Aorta (tissue), 5 donors: ENCODE results near the gene PAQR4. TPM values are rescaled to one million over a fixed set of nuclear protein-coding genes. Genes with fewer than 3 reads are reported as not detected.
"Not testable (repeated sequence)": the region's sequence is repeated elsewhere in the genome, so short reads cannot be mapped to it uniquely, and the experiment has no call there.

ENCODE experiments used
- ATAC-seq: fragments of 200-7000 bp; cut with Tn5 transposase; one replicate; pipeline ENCODE4 v1.9.1; 2022; ENCODE audit warnings: moderate library complexity; ENCODE audit not compliant: low FRiP score
- DNase-seq, 2 donors: peaks; one replicate each; pipeline ENCODE4 v3.0.0-alpha.2; 2020
- H3K27ac ChIP-seq, 2 donors: one replicate each; pipeline ENCODE4 v1.5.1; 2013; ENCODE audit warnings: low read length in 2 of 2, mild to moderate bottlenecking in 2 of 2, moderate library complexity in 2 of 2, control low read depth in 1 of 2, inconsistent platforms in 1 of 2, low read depth in 1 of 2
- H3K27me3 ChIP-seq, 2 donors: one replicate each; pipeline ENCODE4 v1.6.1; 2013; ENCODE audit warnings: control low read depth in 1 of 2, low read length in 1 of 2, mild to moderate bottlenecking in 1 of 2, moderate library complexity in 1 of 2; ENCODE audit not compliant: insufficient read depth in 2 of 2, control insufficient read depth in 1 of 2
- H3K36me3 ChIP-seq, 2 donors: one replicate each; pipeline ENCODE4 v1.6.1; 2013; ENCODE audit warnings: control low read depth in 1 of 2, low read length in 1 of 2, mild to moderate bottlenecking in 1 of 2; ENCODE audit not compliant: insufficient read depth in 2 of 2, control insufficient read depth in 1 of 2
- H3K4me1 ChIP-seq, 2 donors: one replicate each; pipeline ENCODE4 v1.6.1; 2013; ENCODE audit warnings: low read length in 2 of 2, control low read depth in 1 of 2, mild to moderate bottlenecking in 1 of 2, moderate library complexity in 1 of 2; ENCODE audit not compliant: insufficient read depth in 2 of 2, control insufficient read depth in 1 of 2
- H3K4me3 ChIP-seq, 2 donors: one replicate each; pipeline ENCODE4 v1.5.1; 2013; ENCODE audit warnings: low read length in 2 of 2, control low read depth in 1 of 2, mild to moderate bottlenecking in 1 of 2
- H3K9me3 ChIP-seq: one replicate; pipeline ENCODE4 v1.6.1; 2013; ENCODE audit warnings: mild to moderate bottlenecking, low read length; ENCODE audit not compliant: control insufficient read depth
- WGBS, 2 donors: extraction: QIAGEN DNeasy Blood & Tissue Kit; methylation state at CpG; one replicate each; pipeline ENCODE4 v1.1.7; 2013; 5-methylcytosine and 5-hydroxymethylcytosine counted together
- intact Hi-C, 2 donors: fragments of 100-400 bp; cut with DNase I; formaldehyde crosslinking; loops; one replicate each; pipeline versions ENCODE4 v1.14.2 to v1.15.0; 2022
- polyA plus RNA-seq, 2 donors: library from polyadenylated mRNA; stranded (reverse); fragments of 200-250 nt; gene quantifications; one replicate each; pipeline ENCODE4 v1.2.3, GENCODE V29; 2013
- total RNA-seq, 2 donors: library from RNA; stranded (reverse); fragmentation: NEBNext Ultra II Directional; extraction: Animal tissue kit (Norgen Biotek cat#: 25700); gene quantifications; one replicate each; pipeline ENCODE4 v1.2.1, GENCODE V29; 2021
- donor health status: healthy with polysubstance abuse.
- donor health status: Bipolar disorder and iron deficiency.
- donor health status: DM: no; HTN: no; CAD: no.
- donor health status: DM: no; HTN: no; CAD: no.
- donor health status: DM: yes; HTN: yes; CAD: no.

PAQR4 gene
- total and polyA plus RNA-seq, 4 donors, result 1.5 to 5.7 (median 3.3) TPM

DNA sequence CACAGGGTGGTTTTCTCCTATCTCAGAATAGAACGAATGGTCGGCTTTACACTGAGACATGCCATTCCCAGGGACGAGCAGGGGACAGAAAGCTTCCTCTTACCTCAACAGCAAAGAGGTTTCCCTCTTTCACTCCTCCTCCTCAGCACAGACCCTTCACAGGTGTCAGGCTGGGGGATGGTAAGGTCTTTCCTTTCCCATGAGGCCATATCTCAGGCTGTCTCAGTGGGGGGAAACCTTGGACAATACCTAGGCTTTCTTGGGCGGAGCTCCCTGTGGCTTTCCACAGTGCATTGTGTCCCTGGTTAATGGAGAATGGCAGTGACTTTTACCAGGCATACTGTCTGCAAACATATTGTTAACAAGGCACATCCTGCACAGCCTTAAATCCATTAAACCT, 41.0 kb upstream of the PAQR4 start:
- H3K9me3 ChIP-seq, H3K36me3 ChIP-seq, intact Hi-C loops, H3K27me3 ChIP-seq, H3K4me3 ChIP-seq, H3K27ac ChIP-seq, DNase-seq, ATAC-seq, H3K4me1 ChIP-seq: not testable (repeated sequence)
- 82 to 88% methylated on average over 4 of the region's 4 CpGs for WGBS, 2 donors

DNA sequence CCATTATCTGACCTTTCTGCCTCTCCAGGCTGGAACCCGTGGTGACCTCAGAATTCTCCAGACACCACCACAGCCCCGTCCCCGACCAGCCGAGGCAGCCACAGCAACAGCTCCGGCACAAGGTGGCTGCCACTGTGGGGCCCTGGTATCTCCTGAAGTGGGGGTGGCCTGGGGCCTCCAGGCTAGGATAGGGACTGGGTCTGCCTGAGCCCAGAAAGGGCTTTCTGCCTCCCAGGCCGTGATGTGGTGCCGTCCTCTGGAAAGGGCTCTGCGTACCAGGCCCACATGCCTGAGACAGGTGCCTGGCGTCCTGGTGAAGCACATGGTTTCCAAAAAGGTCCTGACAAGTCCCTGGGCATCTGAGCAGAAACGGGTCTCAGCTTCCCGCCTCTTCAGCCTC, 40.4 kb upstream of the PAQR4 start:
- DNase-seq, result no peak
- Histone ChIP-seq H3K4me1 (no peaks in the 10 kb centered on the region), H3K4me3 (no peak overlapping the region), H3K27ac (no peak overlapping the region), H3K9me3 (no peaks in the 10 kb centered on the region), H3K36me3 (peaks cover 0 to 4% of the 10 kb centered on the region in 2 donors), H3K27me3 (no peaks in the 10 kb centered on the region)
- no peak for ATAC-seq
- intact Hi-C loops, result no loop called here
- 86 to 87% methylated on average over 11 of the region's 11 CpGs for WGBS, 2 donors

DNA sequence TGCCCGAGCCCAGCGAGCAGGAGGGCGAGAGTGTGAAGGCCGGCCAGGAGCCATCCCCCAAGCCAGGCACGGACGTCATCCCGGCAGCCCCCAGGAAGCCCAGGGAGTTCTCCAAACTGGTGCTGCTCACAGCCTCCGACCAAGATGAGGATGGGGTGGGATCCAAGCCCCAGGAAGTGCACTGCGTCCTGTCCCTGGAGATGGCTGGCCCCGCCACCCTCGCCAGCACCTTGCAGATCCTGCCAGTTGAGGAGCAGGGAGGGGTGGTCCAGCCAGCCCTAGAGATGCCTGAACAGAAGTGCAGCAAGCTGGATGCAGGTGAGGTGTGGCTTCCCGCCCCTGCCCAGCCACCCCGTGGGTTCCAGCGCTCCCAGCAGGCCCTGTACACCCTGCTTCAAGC, 39.5 kb upstream of the PAQR4 start:
- WGBS, 2 donors, result 85 to 91% methylated on average over 14 of the region's 14 CpGs
- DNase-seq, result no peak
- no peak overlapping the region for H3K4me3 ChIP-seq
- no peaks in the 10 kb centered on the region for H3K27me3 ChIP-seq
- no peak overlapping the region for H3K27ac ChIP-seq
- no peaks in the 10 kb centered on the region for H3K9me3 ChIP-seq
- no peak for ATAC-seq
- H3K4me1 ChIP-seq, result no peaks in the 10 kb centered on the region
- intact Hi-C loops, result no loop called here
- H3K36me3 ChIP-seq, result peaks cover 0 to 4% of the 10 kb centered on the region in 2 donors

DNA sequence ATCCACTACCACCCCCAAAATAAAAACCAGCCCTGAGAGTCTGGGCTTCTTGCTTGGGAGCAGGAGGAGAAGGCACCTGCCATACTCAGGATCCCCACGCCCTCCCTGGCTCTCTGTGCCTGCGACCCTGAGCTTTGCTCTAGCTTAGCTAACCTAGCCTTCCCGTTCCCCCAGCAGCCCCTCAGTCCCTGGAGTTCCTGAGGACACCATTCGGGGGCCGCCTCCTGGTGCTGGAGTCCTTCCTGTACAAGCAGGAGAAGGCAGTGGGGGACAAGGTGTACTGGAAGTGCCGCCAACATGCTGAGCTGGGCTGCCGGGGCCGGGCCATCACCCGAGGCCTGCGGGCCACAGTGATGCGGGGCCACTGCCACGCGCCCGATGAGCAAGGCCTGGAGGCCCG, 38.9 kb upstream of the PAQR4 start:
- H3K27me3 ChIP-seq, result no peaks in the 10 kb centered on the region
- intact Hi-C loops, result no loop called here
- H3K4me1 ChIP-seq, result no peaks in the 10 kb centered on the region
- DNase-seq (no peak), ATAC-seq (no peak)
- H3K27ac ChIP-seq, result no peak overlapping the region
- no peaks in the 10 kb centered on the region for H3K9me3 ChIP-seq
- H3K4me3 ChIP-seq, result no peak overlapping the region
- peaks cover 0 to 4% of the 10 kb centered on the region in 2 donors for H3K36me3 ChIP-seq
- 91 to 93% methylated on average over 15 of the region's 15 CpGs for WGBS, 2 donors

DNA sequence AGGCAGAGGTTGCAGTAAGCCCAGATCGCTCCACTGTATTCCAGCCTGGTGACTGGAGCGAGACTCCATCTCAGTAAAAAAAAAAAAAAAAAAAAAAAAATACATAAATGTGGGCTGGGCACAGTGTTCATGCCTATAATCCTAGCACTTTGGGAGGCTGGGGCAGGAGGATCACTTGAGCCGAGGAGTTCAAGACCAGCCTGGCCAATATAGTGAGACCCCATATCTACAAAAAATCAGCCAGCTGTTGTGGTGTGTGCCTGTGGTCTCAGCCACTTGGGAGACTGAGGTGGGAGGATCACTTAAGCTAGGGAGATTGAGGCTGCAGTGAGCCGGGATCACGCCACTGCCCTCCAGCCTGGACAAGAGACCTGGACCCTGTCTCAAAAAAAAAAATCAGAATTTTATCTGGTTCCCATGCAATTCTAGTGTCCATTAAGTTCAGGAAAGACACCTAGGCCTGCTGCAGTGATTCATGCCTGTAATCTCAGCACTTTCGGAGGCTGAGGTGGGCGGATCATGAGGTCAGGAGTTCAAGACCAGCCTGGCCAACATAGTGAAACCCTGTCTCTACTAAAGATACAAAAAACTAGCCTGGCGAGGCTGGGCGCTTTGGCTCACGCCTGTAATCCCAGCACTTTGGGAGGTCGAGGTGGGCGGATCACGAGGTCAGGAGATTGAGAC, 37.8 kb upstream of the PAQR4 start:
- H3K27ac ChIP-seq, DNase-seq, H3K27me3 ChIP-seq, H3K4me1 ChIP-seq, H3K36me3 ChIP-seq, intact Hi-C loops, ATAC-seq, H3K9me3 ChIP-seq, H3K4me3 ChIP-seq: not testable (repeated sequence)
- 91 to 92% methylated on average over 13 of the region's 13 CpGs for WGBS, 2 donors

DNA sequence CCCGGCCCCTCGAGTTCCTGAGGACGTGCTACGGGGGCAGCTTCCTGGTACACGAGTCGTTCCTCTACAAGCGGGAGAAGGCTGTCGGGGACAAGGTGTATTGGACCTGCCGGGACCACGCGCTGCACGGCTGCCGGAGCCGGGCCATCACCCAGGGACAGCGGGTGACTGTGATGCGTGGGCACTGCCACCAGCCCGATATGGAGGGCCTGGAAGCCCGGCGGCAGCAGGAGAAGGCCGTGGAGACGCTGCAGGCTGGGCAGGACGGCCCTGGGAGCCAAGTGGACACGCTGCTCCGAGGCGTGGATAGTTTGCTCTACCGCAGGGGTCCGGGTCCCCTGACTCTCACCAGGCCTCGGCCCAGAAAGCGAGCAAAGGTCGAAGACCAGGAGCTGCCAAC, 36.0 kb upstream of the PAQR4 start:
- WGBS, 2 donors, result 92% methylated on average over 29 to 30 of the region's 30 CpGs
- H3K9me3 ChIP-seq, result no peaks in the 10 kb centered on the region
- no peaks in the 10 kb centered on the region for H3K27me3 ChIP-seq
- ATAC-seq (no peak), DNase-seq (no peak)
- no peaks in the 10 kb centered on the region for H3K4me1 ChIP-seq
- H3K36me3 ChIP-seq, result peaks cover 3 to 7% of the 10 kb centered on the region in 2 donors
- no peak overlapping the region for H3K27ac ChIP-seq
- intact Hi-C loops, result no loop called here
- H3K4me3 ChIP-seq, result no peak overlapping the region

DNA sequence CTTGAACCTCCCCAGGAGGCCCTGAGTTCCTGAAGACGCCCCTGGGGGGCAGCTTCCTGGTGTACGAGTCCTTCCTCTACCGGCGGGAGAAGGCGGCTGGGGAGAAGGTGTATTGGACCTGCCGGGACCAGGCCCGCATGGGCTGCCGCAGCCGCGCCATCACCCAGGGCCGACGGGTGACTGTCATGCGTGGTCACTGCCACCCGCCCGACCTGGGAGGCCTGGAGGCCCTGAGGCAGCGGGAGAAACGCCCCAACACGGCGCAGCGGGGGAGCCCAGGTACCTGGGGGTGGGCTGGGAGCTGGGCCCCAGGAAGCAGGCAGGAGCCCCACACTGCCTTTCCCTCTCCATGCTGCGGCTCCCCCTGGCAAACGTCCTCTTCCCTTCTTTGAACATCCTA, 35.4 kb upstream of the PAQR4 start:
- no peaks in the 10 kb centered on the region for H3K27me3 ChIP-seq
- no peak overlapping the region for H3K4me3 ChIP-seq
- no peak for DNase-seq
- peaks cover 3 to 9% of the 10 kb centered on the region in 2 donors for H3K36me3 ChIP-seq
- no peaks in the 10 kb centered on the region for H3K4me1 ChIP-seq
- intact Hi-C loops, result no loop called here
- H3K9me3 ChIP-seq, result no peaks in the 10 kb centered on the region
- WGBS, 2 donors, result 88 to 92% methylated on average over 19 to 22 of the region's 22 CpGs
- no peak for ATAC-seq
- H3K27ac ChIP-seq, result no peak overlapping the region

DNA sequence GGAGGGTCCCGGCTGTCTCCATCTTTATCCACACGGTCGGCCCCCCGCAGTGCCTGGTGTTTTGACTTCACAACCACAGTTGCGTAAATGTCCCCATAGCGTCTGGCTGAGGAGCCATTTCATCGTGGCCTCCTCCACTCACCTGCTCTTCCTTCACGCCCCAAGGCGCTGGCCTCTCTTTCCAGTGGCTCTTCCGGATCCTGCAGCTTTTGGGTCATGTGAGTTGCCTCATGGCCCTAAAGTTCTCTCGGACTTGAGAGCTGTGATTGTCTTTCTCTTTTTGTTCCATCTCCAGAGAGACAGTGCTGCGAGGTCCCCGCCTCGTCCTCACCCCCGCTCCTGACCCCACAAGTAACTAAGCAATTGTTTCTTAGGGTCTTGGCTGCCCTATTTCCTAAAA, 34.7 kb upstream of the PAQR4 start:
- H3K27ac ChIP-seq, result no peak overlapping the region
- H3K4me1 ChIP-seq, result no peaks in the 10 kb centered on the region
- H3K4me3 ChIP-seq, result no peak overlapping the region
- whole genome bisulfite sequencing, 2 donors, result 82 to 88% methylated on average over 15 of the region's 15 CpGs
- no peaks in the 10 kb centered on the region for H3K27me3 ChIP-seq
- DNase-seq (no peak), ATAC-seq (no peak)
- intact Hi-C loops, result no loop called here
- peaks cover 3 to 9% of the 10 kb centered on the region in 2 donors for H3K36me3 ChIP-seq
- no peaks in the 10 kb centered on the region for H3K9me3 ChIP-seq

DNA sequence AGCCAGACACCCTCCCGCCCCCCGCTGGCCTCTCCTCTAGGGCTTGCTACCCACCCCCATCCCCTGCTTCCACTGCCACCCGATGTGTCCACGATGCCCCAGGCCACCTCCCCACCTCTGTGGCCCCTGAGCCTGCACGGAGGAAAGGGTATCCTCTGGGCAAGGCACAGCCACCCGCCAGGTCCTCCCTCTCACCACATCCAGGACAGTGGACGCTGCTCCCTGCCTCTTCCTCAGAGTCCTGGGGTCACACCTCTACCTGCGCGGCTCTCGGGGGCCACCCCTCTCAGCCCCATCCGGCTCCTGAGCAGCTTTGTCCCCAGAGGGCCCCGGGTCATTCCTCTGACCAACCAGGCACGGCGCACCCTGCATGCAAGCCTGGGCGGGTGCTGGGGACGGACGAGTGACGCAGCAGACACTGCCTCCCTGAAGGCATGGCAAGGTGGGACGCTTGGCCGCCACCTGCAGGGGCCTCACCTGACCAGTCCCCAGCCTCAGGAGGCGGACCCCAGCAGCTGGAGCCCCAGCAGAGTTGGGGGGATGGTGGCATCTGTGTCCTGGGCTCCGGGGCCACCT, 32.6 kb upstream of the PAQR4 start:
- 88 to 92% methylated on average over 22 of the region's 22 CpGs for WGBS, 2 donors
- Histone ChIP-seq H3K27me3 (no peaks in the 10 kb centered on the region), H3K36me3 (peaks cover 3 to 7% of the 10 kb centered on the region in 2 donors), H3K27ac (no peak overlapping the region), H3K4me3 (no peak overlapping the region), H3K4me1 (no peaks in the 10 kb centered on the region), H3K9me3 (no peaks in the 10 kb centered on the region)
- no peak for DNase-seq
- intact Hi-C loops, result no loop called here
- no peak for ATAC-seq
